Panc1 (cell line): ENCODE measurements around the gene RAB10. TPM values are rescaled to one million over a fixed set of nuclear protein-coding genes. Genes with fewer than 3 reads are reported as not detected.
"Not testable (repeated sequence)": the region's sequence is repeated elsewhere in the genome, so short reads cannot be mapped to it uniquely, and the experiment has no call there.

Experiments used
- ATAC-seq: fragments of 200-7000 bp; cut with Tn5 transposase; 2 replicates; pipeline ENCODE4 v1.9.1; 2020; ENCODE audit warnings: mild to moderate bottlenecking, moderate library complexity
- BruUV-seq: library from RNA; stranded (reverse); fragments of 400-500 nt; replicated peaks from 2 replicates; lab custom pipeline; 2021; lab: Mats Ljungman, UMichigan
- CTCF ChIA-PET: fragments of 300-600 bp; sonication (Branson Sonifier 250); formaldehyde crosslinking; loops from one replicate; lab custom pipeline; 2022; ENCODE audit warnings: antibody characterized with exemption; lab: Charles Lee
- POLR2A ChIA-PET: fragments of 300-600 bp; sonication (Branson Sonifier 250); formaldehyde crosslinking; loops from one replicate; lab custom pipeline; 2022; ENCODE audit warnings: antibody characterized with exemption; lab: Charles Lee
- DNase-seq: peaks from one replicate; pipeline ENCODE4 v3.0.0-alpha.2; 2010; ENCODE audit warnings: low read depth, low spot score
- H3K27ac ChIP-seq: 2 replicates; pipeline ENCODE4 v1.5.1; 2011; ENCODE audit warnings: mild to moderate bottlenecking, low read length, inconsistent platforms
- H3K27me3 ChIP-seq: fragments of 200-500 bp; sonication (Bioruptor generic); 2 replicates; pipeline ENCODE4 v1.6.0; 2014; ENCODE audit warnings: low read length, inconsistent platforms; ENCODE audit not compliant: control insufficient read depth, insufficient read depth
- H3K36me3 ChIP-seq: fragments of 200-500 bp; sonication (Bioruptor generic); 2 replicates; pipeline ENCODE4 v1.5.1; 2014; ENCODE audit warnings: inconsistent platforms, mild to moderate bottlenecking, low read length, moderate library complexity; ENCODE audit not compliant: control insufficient read depth, insufficient read depth
- H3K4me1 ChIP-seq: 2 replicates; pipeline ENCODE4 v1.5.1; 2011; ENCODE audit warnings: inconsistent platforms, mild to moderate bottlenecking, low read length, moderate library complexity; ENCODE audit not compliant: control insufficient read depth, insufficient read depth
- H3K4me3 ChIP-seq, 2 experiments: 2 replicates each; pipeline ENCODE4 v1.5.1; 2011 to 2012; ENCODE audit warnings: low read depth in 2 of 2, low read length in 2 of 2, mild to moderate bottlenecking in 2 of 2, inconsistent platforms in 1 of 2, moderate library complexity in 1 of 2
- H3K9me3 ChIP-seq: fragments of 200-500 bp; sonication (Bioruptor generic); 2 replicates; pipeline ENCODE4 v1.5.1; 2014; ENCODE audit warnings: low read depth, mild to moderate bottlenecking, inconsistent platforms, low read length, moderate library complexity; ENCODE audit not compliant: control insufficient read depth, insufficient read depth
- POLR2AphosphoS5 ChIP-seq: IDR thresholded peaks from 2 replicates; pipeline ENCODE4 v1.6.1; 2012; ENCODE audit warnings: mild to moderate bottlenecking, low read depth, low read length, moderate library complexity
- SIN3A ChIP-seq: IDR thresholded peaks from 2 replicates; pipeline ENCODE4 v1.6.1; 2012; ENCODE audit warnings: low read depth, mild to moderate bottlenecking, low read length, moderate library complexity, borderline replicate concordance; ENCODE audit not compliant: insufficient read depth
- TCF7L2 ChIP-seq: IDR thresholded peaks from 2 replicates; pipeline ENCODE4 v1.6.1; 2011; ENCODE audit warnings: mild to moderate bottlenecking, low read depth, low read length, inconsistent platforms
- in situ Hi-C: cut with HindIII; loops from 2 replicates; pipeline ENCODE4 v1.10.0; 2016; ENCODE audit warnings: low sequenced_read_pairs, low pct_unique_long_range_greater_than_20kb
- intact Hi-C: fragments of 100-400 bp; cut with micrococcal nuclease; formaldehyde crosslinking; loops from one replicate; pipeline ENCODE4 v1.10.0; 2022; ENCODE audit not compliant: unreplicated experiment
- total RNA-seq: library from RNA; stranded (reverse); gene quantifications from one replicate; pipeline ENCODE4 v1.2.1, GENCODE V29; 2021; ENCODE audit not compliant: unreplicated experiment
- TF ChIP-seq, protein P1 (sequence below), 2 experiments: IDR thresholded peaks; 2 replicates each; pipeline ENCODE4 v1.6.1; 2011 to 2012; ENCODE audit warnings: low read depth in 2 of 2, control low read depth in 1 of 2, low read length in 1 of 2, mild to moderate bottlenecking in 1 of 2, moderate library complexity in 1 of 2; ENCODE audit not compliant: insufficient read depth in 1 of 2
- TF ChIP-seq, protein P2 (sequence below): fragments of 450-650 bp; IDR thresholded peaks from 2 replicates; pipeline ENCODE4 v1.5.1; 2017; ENCODE audit warnings: mild to moderate bottlenecking

The RAB10 gene
- total RNA-seq, 1 experiment from 2014 or later, result 208 TPM

DNA sequence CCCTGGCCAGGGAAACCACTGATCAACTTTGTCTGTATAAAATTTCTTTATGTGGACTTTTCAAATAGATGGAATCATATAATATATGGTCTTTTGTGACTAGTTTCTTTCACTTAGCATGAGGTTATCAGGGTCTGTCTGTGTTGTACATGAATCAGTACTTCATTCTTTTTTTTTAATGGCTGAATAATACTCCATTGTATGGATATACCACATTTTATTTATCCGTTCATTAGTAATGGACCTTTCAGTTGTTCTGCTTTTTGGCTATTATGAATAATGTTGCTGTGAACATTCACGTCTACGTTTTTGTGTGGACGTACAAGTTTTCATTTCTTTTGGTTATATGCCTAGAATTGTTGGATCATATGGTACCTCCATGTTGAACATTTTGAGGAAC, 69.9 kb downstream of the RAB10 start:
- no TSS peak for BruUV-seq
- no peak overlapping the region for H3K4me3 ChIP-seq
- TF ChIP-seq SIN3A (no peak), POLR2AphosphoS5 (no peak), TCF7L2 (no peak)
- TF ChIP-seq, protein P1, sequence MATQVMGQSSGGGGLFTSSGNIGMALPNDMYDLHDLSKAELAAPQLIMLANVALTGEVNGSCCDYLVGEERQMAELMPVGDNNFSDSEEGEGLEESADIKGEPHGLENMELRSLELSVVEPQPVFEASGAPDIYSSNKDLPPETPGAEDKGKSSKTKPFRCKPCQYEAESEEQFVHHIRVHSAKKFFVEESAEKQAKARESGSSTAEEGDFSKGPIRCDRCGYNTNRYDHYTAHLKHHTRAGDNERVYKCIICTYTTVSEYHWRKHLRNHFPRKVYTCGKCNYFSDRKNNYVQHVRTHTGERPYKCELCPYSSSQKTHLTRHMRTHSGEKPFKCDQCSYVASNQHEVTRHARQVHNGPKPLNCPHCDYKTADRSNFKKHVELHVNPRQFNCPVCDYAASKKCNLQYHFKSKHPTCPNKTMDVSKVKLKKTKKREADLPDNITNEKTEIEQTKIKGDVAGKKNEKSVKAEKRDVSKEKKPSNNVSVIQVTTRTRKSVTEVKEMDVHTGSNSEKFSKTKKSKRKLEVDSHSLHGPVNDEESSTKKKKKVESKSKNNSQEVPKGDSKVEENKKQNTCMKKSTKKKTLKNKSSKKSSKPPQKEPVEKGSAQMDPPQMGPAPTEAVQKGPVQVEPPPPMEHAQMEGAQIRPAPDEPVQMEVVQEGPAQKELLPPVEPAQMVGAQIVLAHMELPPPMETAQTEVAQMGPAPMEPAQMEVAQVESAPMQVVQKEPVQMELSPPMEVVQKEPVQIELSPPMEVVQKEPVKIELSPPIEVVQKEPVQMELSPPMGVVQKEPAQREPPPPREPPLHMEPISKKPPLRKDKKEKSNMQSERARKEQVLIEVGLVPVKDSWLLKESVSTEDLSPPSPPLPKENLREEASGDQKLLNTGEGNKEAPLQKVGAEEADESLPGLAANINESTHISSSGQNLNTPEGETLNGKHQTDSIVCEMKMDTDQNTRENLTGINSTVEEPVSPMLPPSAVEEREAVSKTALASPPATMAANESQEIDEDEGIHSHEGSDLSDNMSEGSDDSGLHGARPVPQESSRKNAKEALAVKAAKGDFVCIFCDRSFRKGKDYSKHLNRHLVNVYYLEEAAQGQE (IDR thresholded peaks at IDR 0.05; ENCODE audit: insufficient read depth in 1 of 2, low read depth in 2 of 2, low read length in 1 of 2), result no peak
- TF ChIP-seq, protein P2, sequence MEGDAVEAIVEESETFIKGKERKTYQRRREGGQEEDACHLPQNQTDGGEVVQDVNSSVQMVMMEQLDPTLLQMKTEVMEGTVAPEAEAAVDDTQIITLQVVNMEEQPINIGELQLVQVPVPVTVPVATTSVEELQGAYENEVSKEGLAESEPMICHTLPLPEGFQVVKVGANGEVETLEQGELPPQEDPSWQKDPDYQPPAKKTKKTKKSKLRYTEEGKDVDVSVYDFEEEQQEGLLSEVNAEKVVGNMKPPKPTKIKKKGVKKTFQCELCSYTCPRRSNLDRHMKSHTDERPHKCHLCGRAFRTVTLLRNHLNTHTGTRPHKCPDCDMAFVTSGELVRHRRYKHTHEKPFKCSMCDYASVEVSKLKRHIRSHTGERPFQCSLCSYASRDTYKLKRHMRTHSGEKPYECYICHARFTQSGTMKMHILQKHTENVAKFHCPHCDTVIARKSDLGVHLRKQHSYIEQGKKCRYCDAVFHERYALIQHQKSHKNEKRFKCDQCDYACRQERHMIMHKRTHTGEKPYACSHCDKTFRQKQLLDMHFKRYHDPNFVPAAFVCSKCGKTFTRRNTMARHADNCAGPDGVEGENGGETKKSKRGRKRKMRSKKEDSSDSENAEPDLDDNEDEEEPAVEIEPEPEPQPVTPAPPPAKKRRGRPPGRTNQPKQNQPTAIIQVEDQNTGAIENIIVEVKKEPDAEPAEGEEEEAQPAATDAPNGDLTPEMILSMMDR, result no peak
- in situ Hi-C loops, result no loop called here
- ATAC-seq (no peak), DNase-seq (no peak)
- no peaks in the 10 kb centered on the region for H3K27me3 ChIP-seq
- H3K9me3 ChIP-seq, result 0 out of 2 replicates have a peak, but pooled peaks cover 4% of the 10 kb centered on the region
- intact Hi-C loops, result no loop called here
- POLR2A ChIA-PET, result no interaction called here
- no peak overlapping the region for H3K27ac ChIP-seq
- H3K36me3 ChIP-seq, result peaks cover 9% of the 10 kb centered on the region
- CTCF ChIA-PET, result no interaction called here
- no peaks in the 10 kb centered on the region for H3K4me1 ChIP-seq

DNA sequence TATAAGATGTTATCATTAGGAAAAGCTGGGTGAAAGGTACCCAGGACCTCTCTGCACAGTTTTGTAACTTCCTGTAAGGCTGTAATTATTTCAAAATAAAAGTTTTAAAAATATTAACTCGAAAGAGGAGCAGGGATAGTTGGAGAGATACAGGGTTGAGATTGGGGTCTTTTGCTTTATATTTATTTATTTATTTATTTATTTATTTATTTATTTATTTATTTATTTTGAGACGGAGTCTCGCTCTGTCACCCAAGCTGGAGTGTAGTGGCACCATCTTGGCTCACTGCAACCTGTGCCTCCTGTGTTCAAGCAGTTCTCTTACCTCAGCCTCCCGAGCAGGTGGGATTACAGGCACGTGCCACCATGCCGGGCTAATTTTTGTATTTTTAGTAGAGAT, 74.8 kb downstream of the RAB10 start:
- H3K9me3 ChIP-seq, DNase-seq, H3K27ac ChIP-seq, CTCF ChIA-PET, in situ Hi-C loops, H3K27me3 ChIP-seq, intact Hi-C loops, ATAC-seq, BruUV-seq, H3K4me1 ChIP-seq, H3K4me3 ChIP-seq: not testable (repeated sequence)
- POLR2A ChIA-PET, result interaction anchor here (0.6 kb wide), 3 partner anchors 18 to 53 kb away, joined by 3 read pairs; no protein-coding TSS in a partner anchor
- peaks cover 10% of the 10 kb centered on the region; the same call in 1 of the 2 replicates for H3K36me3 ChIP-seq

GRCh38 chr2:26112201-26112600, 78.3 kb downstream of the RAB10 start:
- intact Hi-C loops, result no loop called here
- POLR2A ChIA-PET, result no interaction called here
- Histone ChIP-seq H3K4me3 (no peak overlapping the region), H3K4me1 (no peaks in the 10 kb centered on the region), H3K9me3 (no peaks in the 10 kb centered on the region), H3K27me3 (no peaks in the 10 kb centered on the region), H3K36me3 (peaks cover 14% of the 10 kb centered on the region; the same call in 1 of the 2 replicates), H3K27ac (no peak overlapping the region)
- in situ Hi-C loops, result no loop called here
- ATAC-seq (no peak), DNase-seq (no peak)
- BruUV-seq, result no TSS peak
- TF ChIP-seq TCF7L2 (no peak), POLR2AphosphoS5 (no peak), SIN3A (no peak)
- TF ChIP-seq, protein P2, result no peak
- TF ChIP-seq, protein P1 (IDR thresholded peaks at IDR 0.05; ENCODE audit: insufficient read depth in 1 of 2, low read depth in 2 of 2, low read length in 1 of 2), result no peak
- CTCF ChIA-PET, result no interaction called here
